GM06990 (cell line): ENCODE measurements around the gene KIR3DL1.
"Not testable (repeated sequence)": the region's sequence is repeated elsewhere in the genome, so short reads cannot be mapped to it uniquely, and the experiment has no call there.

ENCODE experiments used
- DNase-seq: peaks from one replicate; pipeline ENCODE4 v3.0.0-alpha.2; 2011; ENCODE audit not compliant: insufficient read length; ENCODE audit errors: extremely low read depth
- H3K27me3 ChIP-seq: replicated peaks from 2 replicates; pipeline ENCODE4 v1.6.0; 2011; ENCODE audit warnings: low read length; ENCODE audit not compliant: control insufficient read depth, insufficient read depth
- H3K36me3 ChIP-seq: 2 replicates; pipeline ENCODE4 v1.5.1; 2011; ENCODE audit warnings: low read length; ENCODE audit not compliant: control insufficient read depth, insufficient read depth
- H3K4me3 ChIP-seq: replicated peaks from 2 replicates; pipeline ENCODE4 v1.5.1; 2011; ENCODE audit warnings: low read depth, mild to moderate bottlenecking, control low read depth, low read length
- CTCF ChIP-seq: IDR thresholded peaks from 2 replicates; pipeline ENCODE4 v1.5.1; 2011; ENCODE audit warnings: low read length, control low read depth, mild to moderate bottlenecking, inconsistent platforms; ENCODE audit not compliant: insufficient read depth, poor library complexity, severe bottlenecking

The KIR3DL1 gene

GRCh38 chr19:54837522-54837921 is 21.3 kb downstream of the KIR3DL1 start:
- not testable (repeated sequence) for H3K36me3 ChIP-seq, DNase-seq, H3K27me3 ChIP-seq, H3K4me3 ChIP-seq

- H3K4me3 ChIP-seq, DNase-seq, H3K36me3 ChIP-seq, H3K27me3 ChIP-seq: not testable (repeated sequence)
These were observed 26.9 kb downstream of the KIR3DL1 start for GRCh38 chr19:54843171-54843570.

- not testable (repeated sequence) for H3K36me3 ChIP-seq, H3K27me3 ChIP-seq, DNase-seq, H3K4me3 ChIP-seq
These were observed 33.9 kb downstream of the KIR3DL1 start, which contains the start of gene KIR3DL2 for GRCh38 chr19:54850061-54850640. Gene KIR3DL2, plus strand, starts transcription at chr19:54850443. Its CDS starts 33 bp downstream, at chr19:54850476.

GRCh38 chr19:54850930-54851329 is 34.7 kb downstream of the KIR3DL1 start:
- no peak for DNase-seq
- Histone ChIP-seq H3K27me3 (no peaks in the 10 kb centered on the region), H3K36me3 (no peaks in the 10 kb centered on the region), H3K4me3 (no peak overlapping the region)
- no peak for TF ChIP-seq CTCF

- H3K36me3 ChIP-seq = no peaks in the 10 kb centered on the region
- H3K27me3 ChIP-seq = no peaks in the 10 kb centered on the region
- no peak for DNase-seq
- H3K4me3 ChIP-seq = no peak overlapping the region
- no peak for TF ChIP-seq CTCF
These were observed 35.1 kb downstream of the KIR3DL1 start for GRCh38 chr19:54851353-54851752.

- H3K36me3 ChIP-seq, DNase-seq, H3K4me3 ChIP-seq, H3K27me3 ChIP-seq: not testable (repeated sequence)
These were observed 39.0 kb downstream of the KIR3DL1 start for GRCh38 chr19:54855241-54855640.

- H3K4me3 ChIP-seq, DNase-seq, H3K36me3 ChIP-seq, H3K27me3 ChIP-seq: not testable (repeated sequence)
These were observed 42.2 kb downstream of the KIR3DL1 start for GRCh38 chr19:54858476-54858875.

- not testable (repeated sequence) for DNase-seq, H3K27me3 ChIP-seq, H3K4me3 ChIP-seq
These were observed 43.2 kb downstream of the KIR3DL1 start for GRCh38 chr19:54859421-54859820.

GRCh38 chr19:54863459-54863858 is 47.2 kb downstream of the KIR3DL1 start:
- not testable (repeated sequence) for H3K4me3 ChIP-seq, H3K27me3 ChIP-seq, H3K36me3 ChIP-seq, DNase-seq

More at GRCh38 chr19:54859421-54859820, 43.2 kb downstream of the KIR3DL1 start:
- not testable (repeated sequence) for H3K36me3 ChIP-seq
